ENCODE results near the gene PTCSC3.

DNA sequence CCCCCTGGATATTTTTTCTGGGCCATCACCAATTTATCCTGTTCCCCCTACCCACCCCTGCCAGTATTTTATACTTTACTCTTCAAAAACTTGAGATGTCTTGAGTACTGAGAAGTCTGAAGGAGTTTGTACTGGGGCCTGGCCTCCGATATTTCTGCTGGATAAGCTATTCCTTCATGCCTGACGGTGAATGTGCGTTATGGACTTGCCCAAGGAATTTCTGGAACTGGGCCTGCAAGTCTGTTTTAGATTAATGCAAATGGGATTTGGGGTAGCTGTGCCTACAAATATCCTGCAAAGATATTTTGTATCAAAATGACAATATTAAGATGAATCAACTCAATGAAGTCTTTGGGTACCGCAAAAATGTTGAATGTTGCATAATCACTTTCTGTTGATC, at the start of gene PTCSC3:
- TF ChIP-seq CTCF (IDR thresholded peaks at IDR 0.05; ENCODE audit: low read length) (no peak), EZH2 (IDR thresholded peaks at IDR 0.05; ENCODE audit: borderline replicate concordance, low read length) (no peak)

Measured in OCI-LY1 (cell line).